ENCODE results near the gene MSH3.
A peak's percentile ranks its signal among the peaks of the same experiment; 100 is the strongest.
"Not testable (repeated sequence)": the region's sequence is repeated elsewhere in the genome, so short reads cannot be mapped to it uniquely, and the experiment has no call there.

MSH3 gene

GRCh38 chr5:80834710-80835109, 180.3 kb downstream of the MSH3 start:
- H3K36me3 Mint-ChIP-seq (ENCODE audit: low read depth) = peaks cover 26% of the 10 kb centered on the region
- H3K9me3 Mint-ChIP-seq = peaks cover 8% of the 10 kb centered on the region
- H3K27ac Mint-ChIP-seq = no peak overlapping the region
- peaks cover 5% of the 10 kb centered on the region for H3K27me3 Mint-ChIP-seq (ENCODE audit: low read depth, poor library complexity)
- DNase-seq = no peak
- H3K4me1 Mint-ChIP-seq = no peaks in the 10 kb centered on the region
- TF ChIP-seq, protein P1, sequence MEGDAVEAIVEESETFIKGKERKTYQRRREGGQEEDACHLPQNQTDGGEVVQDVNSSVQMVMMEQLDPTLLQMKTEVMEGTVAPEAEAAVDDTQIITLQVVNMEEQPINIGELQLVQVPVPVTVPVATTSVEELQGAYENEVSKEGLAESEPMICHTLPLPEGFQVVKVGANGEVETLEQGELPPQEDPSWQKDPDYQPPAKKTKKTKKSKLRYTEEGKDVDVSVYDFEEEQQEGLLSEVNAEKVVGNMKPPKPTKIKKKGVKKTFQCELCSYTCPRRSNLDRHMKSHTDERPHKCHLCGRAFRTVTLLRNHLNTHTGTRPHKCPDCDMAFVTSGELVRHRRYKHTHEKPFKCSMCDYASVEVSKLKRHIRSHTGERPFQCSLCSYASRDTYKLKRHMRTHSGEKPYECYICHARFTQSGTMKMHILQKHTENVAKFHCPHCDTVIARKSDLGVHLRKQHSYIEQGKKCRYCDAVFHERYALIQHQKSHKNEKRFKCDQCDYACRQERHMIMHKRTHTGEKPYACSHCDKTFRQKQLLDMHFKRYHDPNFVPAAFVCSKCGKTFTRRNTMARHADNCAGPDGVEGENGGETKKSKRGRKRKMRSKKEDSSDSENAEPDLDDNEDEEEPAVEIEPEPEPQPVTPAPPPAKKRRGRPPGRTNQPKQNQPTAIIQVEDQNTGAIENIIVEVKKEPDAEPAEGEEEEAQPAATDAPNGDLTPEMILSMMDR (IDR thresholded peaks at IDR 0.05) = no peak
- H3K4me3 Mint-ChIP-seq = no peak overlapping the region

GRCh38 chr5:80835128-80835527, 180.7 kb downstream of the MSH3 start:
- H3K27me3 Mint-ChIP-seq (ENCODE audit: low read depth, poor library complexity) = peaks cover 5% of the 10 kb centered on the region
- peaks cover 4% of the 10 kb centered on the region for H3K9me3 Mint-ChIP-seq

GRCh38 chr5:80837679-80838078, 183.2 kb downstream of the MSH3 start:
- TF ChIP-seq, protein P1 (IDR thresholded peaks at IDR 0.05) = no peak
- peaks cover 5% of the 10 kb centered on the region for H3K27me3 Mint-ChIP-seq (ENCODE audit: low read depth, poor library complexity)
- H3K27ac Mint-ChIP-seq = peak overlapping the region; percentile 43
- H3K4me1 Mint-ChIP-seq = no peaks in the 10 kb centered on the region
- no peak for DNase-seq
- H3K36me3 Mint-ChIP-seq (ENCODE audit: low read depth) = peaks cover 18% of the 10 kb centered on the region
- no peak overlapping the region for H3K4me3 Mint-ChIP-seq
- H3K9me3 Mint-ChIP-seq = peaks cover 14% of the 10 kb centered on the region

More at GRCh38 chr5:80835128-80835527, 180.7 kb downstream of the MSH3 start:
- Mint-ChIP-seq H3K36me3 (ENCODE audit: low read depth) (peaks cover 22% of the 10 kb centered on the region), H3K27ac (no peak overlapping the region), H3K4me1 (no peaks in the 10 kb centered on the region), H3K4me3 (no peak overlapping the region)
- DNase-seq = no peak
- TF ChIP-seq, protein P1 (IDR thresholded peaks at IDR 0.05) = no peak

- H3K4me3 Mint-ChIP-seq; DNase-seq; H3K27ac Mint-ChIP-seq; H3K27me3 Mint-ChIP-seq (ENCODE audit: low read depth, poor library complexity); H3K4me1 Mint-ChIP-seq: not testable (repeated sequence)
- H3K9me3 Mint-ChIP-seq = peaks cover 39% of the 10 kb centered on the region
- peaks cover 48% of the 10 kb centered on the region for H3K36me3 Mint-ChIP-seq (ENCODE audit: low read depth)
Measured at GRCh38 chr5:80841026-80841797, 186.8 kb downstream of the MSH3 start.

GRCh38 chr5:80846422-80846821, 192.0 kb downstream of the MSH3 start:
- Mint-ChIP-seq H3K9me3 (peaks cover 66% of the 10 kb centered on the region), H3K36me3 (ENCODE audit: low read depth) (peaks cover 85% of the 10 kb centered on the region)
- not testable (repeated sequence) for H3K4me3 Mint-ChIP-seq; H3K4me1 Mint-ChIP-seq; H3K27ac Mint-ChIP-seq; H3K27me3 Mint-ChIP-seq (ENCODE audit: low read depth, poor library complexity); DNase-seq

DNA sequence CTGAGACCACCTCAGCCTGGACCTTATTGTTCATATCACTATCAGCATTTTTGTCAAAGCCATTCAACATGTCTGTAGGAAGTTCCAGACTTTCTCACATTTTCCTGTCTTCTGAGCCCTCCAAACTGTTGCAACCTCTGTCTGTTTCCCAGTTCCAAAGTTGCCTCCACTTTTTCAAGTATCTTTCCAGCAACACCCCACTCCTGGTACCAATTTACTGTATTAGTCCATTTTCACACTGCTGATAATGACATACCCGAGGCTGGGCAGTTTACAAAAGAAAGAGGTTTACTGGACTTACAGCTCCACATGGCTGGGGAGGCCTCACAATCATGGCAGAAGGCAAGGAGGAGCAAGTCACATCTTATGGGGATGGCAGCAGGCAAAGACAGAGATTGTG, 195.7 kb downstream of the MSH3 start:
- H3K4me3 Mint-ChIP-seq; H3K4me1 Mint-ChIP-seq; H3K27ac Mint-ChIP-seq; H3K27me3 Mint-ChIP-seq (ENCODE audit: low read depth, poor library complexity); DNase-seq: not testable (repeated sequence)
- H3K36me3 Mint-ChIP-seq (ENCODE audit: low read depth) = peaks cover 67% of the 10 kb centered on the region
- peaks cover 42% of the 10 kb centered on the region for H3K9me3 Mint-ChIP-seq

- no peaks in the 10 kb centered on the region for H3K4me1 Mint-ChIP-seq
- peaks cover 4% of the 10 kb centered on the region for H3K27me3 Mint-ChIP-seq (ENCODE audit: low read depth, poor library complexity)
Measured at GRCh38 chr5:80852331-80853245, 198.1 kb downstream of the MSH3 start.

More at GRCh38 chr5:80852331-80853245, 198.1 kb downstream of the MSH3 start:
- Mint-ChIP-seq H3K27ac (no peak overlapping the region), H3K4me3 (no peak overlapping the region), H3K9me3 (peaks cover 41% of the 10 kb centered on the region), H3K36me3 (ENCODE audit: low read depth) (peaks cover 76% of the 10 kb centered on the region)
- TF ChIP-seq, protein P1 (IDR thresholded peaks at IDR 0.05) = no peak
- no peak for DNase-seq
